ENCODE results near the gene ADAMTS12.

GRCh38 chr5:33794550-33795181 lies 97.1 kb downstream of the ADAMTS12 start:
- no peak for TF ChIP-seq EZH2 (IDR thresholded peaks at IDR 0.05; ENCODE audit: insufficient read depth, poor library complexity, severe bottlenecking)
- TF ChIP-seq EZH2phosphoT487 (IDR thresholded peaks at IDR 0.05; ENCODE audit: insufficient read depth, low read depth) = no peak

Data from GM23248 (cell line).